A673 (cell line): Measurements from ENCODE around the gene LMO7. TPM values are rescaled to one million over a fixed set of nuclear protein-coding genes. Genes with fewer than 3 reads are reported as not detected.

Source experiments
- BruUV-seq: library from RNA; stranded (reverse); fragments of 400-500 nt; replicated peaks from 2 replicates; lab custom pipeline; 2021; lab: Mats Ljungman, UMichigan
- CTCF ChIA-PET: fragments of 300-600 bp; sonication (Branson Sonifier 250); formaldehyde crosslinking; loops from one replicate; lab custom pipeline; 2022; ENCODE audit warnings: antibody characterized with exemption; lab: Charles Lee
- POLR2A ChIA-PET: fragments of 300-600 bp; sonication (Branson Sonifier 250); formaldehyde crosslinking; loops from one replicate; lab custom pipeline; 2022; ENCODE audit warnings: antibody characterized with exemption; ENCODE audit not compliant: low non-redundant PET; lab: Charles Lee
- DNase-seq: peaks from one replicate; pipeline ENCODE4 v3.0.0-alpha.2; 2015; ENCODE audit warnings: low spot score
- H3K27ac ChIP-seq: fragments of 200-600 bp; sonication (generic); 2 replicates; pipeline ENCODE4 v1.5.1; 2016; ENCODE audit warnings: mixed run types, low read depth, mild to moderate bottlenecking, mixed read lengths, antibody characterized with exemption, low read length; ENCODE audit not compliant: poor library complexity, severe bottlenecking
- H3K27me3 ChIP-seq: fragments of 200-600 bp; sonication (generic); replicated peaks from 2 replicates; pipeline ENCODE4 v1.6.1; 2017; ENCODE audit warnings: mixed run types, low read depth, mild to moderate bottlenecking, mixed read lengths, antibody characterized with exemption, low read length; ENCODE audit not compliant: insufficient read depth, poor library complexity
- H3K36me3 ChIP-seq: fragments of 200-600 bp; sonication (generic); 2 replicates; pipeline ENCODE4 v1.6.1; 2016; ENCODE audit warnings: mixed run types, mild to moderate bottlenecking, mixed read lengths, antibody characterized with exemption, low read length; ENCODE audit not compliant: insufficient read depth, poor library complexity, severe bottlenecking
- H3K4me1 ChIP-seq: fragments of 200-600 bp; sonication (generic); 2 replicates; pipeline ENCODE4 v1.6.1; 2017; ENCODE audit warnings: mixed run types, mild to moderate bottlenecking, mixed read lengths, antibody characterized with exemption, low read length; ENCODE audit not compliant: insufficient read depth, poor library complexity, severe bottlenecking
- H3K4me3 ChIP-seq: fragments of 200-600 bp; sonication (generic); 2 replicates; pipeline ENCODE4 v1.5.1; 2016; ENCODE audit warnings: low read depth, mixed run types, mild to moderate bottlenecking, mixed read lengths, low read length; ENCODE audit not compliant: poor library complexity, severe bottlenecking
- H3K9me3 ChIP-seq: fragments of 200-600 bp; sonication (generic); 2 replicates; pipeline ENCODE4 v1.6.1; 2016; ENCODE audit warnings: mixed run types, low read depth, mild to moderate bottlenecking, mixed read lengths, antibody characterized with exemption, low read length; ENCODE audit not compliant: poor library complexity, severe bottlenecking
- CTCF ChIP-seq: fragments of 300-800, 200-600 bp; sonication (generic); conservative IDR thresholded peaks from 2 replicates; pipeline ENCODE4 v1.5.1; 2017; ENCODE audit warnings: low read depth, mild to moderate bottlenecking, antibody characterized with exemption, low read length, moderate library complexity, mixed read lengths
- EZH2 ChIP-seq: fragments of 200-600 bp; sonication (generic); IDR thresholded peaks from 2 replicates; pipeline ENCODE4 v1.6.1; 2017; ENCODE audit warnings: borderline replicate concordance, low read depth, mild to moderate bottlenecking, mixed read lengths, antibody characterized with exemption, low read length; ENCODE audit not compliant: poor library complexity, severe bottlenecking
- intact Hi-C: fragments of 100-400 bp; cut with micrococcal nuclease; formaldehyde crosslinking; loops from one replicate; pipeline ENCODE4 v1.10.0; 2022; ENCODE audit not compliant: unreplicated experiment
- total RNA-seq: library from RNA; stranded (reverse); gene quantifications from 2 replicates; pipeline ENCODE4 v1.2.3, GENCODE V29; 2021

LMO7 gene
- total RNA-seq, 1 experiment from 2014 or later, result 20.3 TPM

- ChIA-PET CTCF (no interaction called here), POLR2A (no interaction called here)
- no peaks in the 10 kb centered on the region for H3K4me1 ChIP-seq
- H3K9me3 ChIP-seq, result no peaks in the 10 kb centered on the region
- no peaks in the 10 kb centered on the region for H3K36me3 ChIP-seq
- no peak overlapping the region for H3K4me3 ChIP-seq
- no peak for DNase-seq
- no peak overlapping the region for H3K27ac ChIP-seq
- no peak for TF ChIP-seq CTCF
- TF ChIP-seq EZH2, result no peak
- intact Hi-C loops, result no loop called here
- H3K27me3 ChIP-seq, result peaks cover 20% of the 10 kb centered on the region
- no TSS peak for BruUV-seq
These were observed 4.9 kb downstream of the LMO7 start for GRCh38 chr13:75641026-75641425.

GRCh38 chr13:75643182-75643581 is 7.1 kb downstream of the LMO7 start:
- TF ChIP-seq EZH2 (no peak), CTCF (no peak)
- intact Hi-C loops, result no loop called here
- no peak for DNase-seq
- no peak overlapping the region for H3K27ac ChIP-seq
- H3K36me3 ChIP-seq, result no peaks in the 10 kb centered on the region
- H3K4me3 ChIP-seq, result no peak overlapping the region
- H3K4me1 ChIP-seq, result no peaks in the 10 kb centered on the region
- ChIA-PET POLR2A (no interaction called here), CTCF (no interaction called here)
- no peaks in the 10 kb centered on the region for H3K9me3 ChIP-seq
- H3K27me3 ChIP-seq, result peaks cover 1% of the 10 kb centered on the region
- no TSS peak for BruUV-seq

GRCh38 chr13:75643693-75644092 is 7.6 kb downstream of the LMO7 start:
- TF ChIP-seq CTCF (no peak), EZH2 (no peak)
- DNase-seq, result no peak
- Histone ChIP-seq H3K27me3 (no peaks in the 10 kb centered on the region), H3K4me3 (no peak overlapping the region), H3K36me3 (no peaks in the 10 kb centered on the region), H3K4me1 (no peaks in the 10 kb centered on the region), H3K27ac (no peak overlapping the region), H3K9me3 (no peaks in the 10 kb centered on the region)
- ChIA-PET POLR2A (no interaction called here), CTCF (no interaction called here)
- intact Hi-C loops, result no loop called here
- no TSS peak for BruUV-seq
